Eye (tissue), 1 donor: ENCODE measurements around the gene GATA5.
A peak's percentile ranks its signal among the peaks of the same experiment; 100 is the strongest.

Source experiments
- DNase-seq: peaks from one replicate; pipeline ENCODE4 v3.0.0-alpha.2; 2015

Gene GATA5, protein sequence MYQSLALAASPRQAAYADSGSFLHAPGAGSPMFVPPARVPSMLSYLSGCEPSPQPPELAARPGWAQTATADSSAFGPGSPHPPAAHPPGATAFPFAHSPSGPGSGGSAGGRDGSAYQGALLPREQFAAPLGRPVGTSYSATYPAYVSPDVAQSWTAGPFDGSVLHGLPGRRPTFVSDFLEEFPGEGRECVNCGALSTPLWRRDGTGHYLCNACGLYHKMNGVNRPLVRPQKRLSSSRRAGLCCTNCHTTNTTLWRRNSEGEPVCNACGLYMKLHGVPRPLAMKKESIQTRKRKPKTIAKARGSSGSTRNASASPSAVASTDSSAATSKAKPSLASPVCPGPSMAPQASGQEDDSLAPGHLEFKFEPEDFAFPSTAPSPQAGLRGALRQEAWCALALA

DNA sequence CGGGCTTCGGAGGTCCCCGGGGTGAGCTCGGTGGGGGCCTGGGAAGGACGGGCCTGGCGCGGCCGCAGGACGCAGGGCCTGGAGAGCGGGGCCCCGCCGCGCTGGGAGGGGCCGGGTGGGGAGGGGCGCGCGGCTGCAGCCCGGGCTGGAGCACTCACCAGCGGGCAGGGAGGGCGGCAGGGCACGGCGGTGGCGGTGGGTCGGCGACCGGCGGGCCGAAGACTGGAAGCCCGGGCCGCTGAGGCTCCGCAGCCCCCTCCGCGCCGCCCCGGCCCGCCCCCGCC, at the start of gene GATA5:
GATA5 (minus strand) TSS at position 224 of the 284 bp plus-strand sequence. CDS start 474 bp downstream, outside the sequence.
- no peak for DNase-seq

DNA sequence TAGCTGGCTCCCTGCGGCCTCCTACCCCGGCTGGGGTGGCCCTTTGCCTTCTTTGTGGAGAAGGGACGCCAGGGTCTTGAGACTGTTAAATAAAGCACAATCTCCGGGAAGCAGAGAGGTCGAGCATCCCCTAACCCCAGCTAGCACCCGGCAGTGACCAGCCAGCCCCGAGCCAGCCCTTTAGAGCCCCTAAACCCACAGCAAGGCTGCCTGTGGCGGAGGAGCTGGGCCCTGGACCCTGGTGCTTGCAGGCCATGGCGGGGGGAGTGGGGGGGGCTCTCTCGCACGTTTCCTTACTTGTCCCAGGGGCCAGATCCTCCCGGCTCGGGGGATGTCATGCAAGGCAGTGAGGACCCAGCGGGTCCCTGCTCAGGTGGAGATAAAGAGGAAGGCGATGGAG, 49.2 kb upstream of the GATA5 start:
- DNase-seq = no peak

DNA sequence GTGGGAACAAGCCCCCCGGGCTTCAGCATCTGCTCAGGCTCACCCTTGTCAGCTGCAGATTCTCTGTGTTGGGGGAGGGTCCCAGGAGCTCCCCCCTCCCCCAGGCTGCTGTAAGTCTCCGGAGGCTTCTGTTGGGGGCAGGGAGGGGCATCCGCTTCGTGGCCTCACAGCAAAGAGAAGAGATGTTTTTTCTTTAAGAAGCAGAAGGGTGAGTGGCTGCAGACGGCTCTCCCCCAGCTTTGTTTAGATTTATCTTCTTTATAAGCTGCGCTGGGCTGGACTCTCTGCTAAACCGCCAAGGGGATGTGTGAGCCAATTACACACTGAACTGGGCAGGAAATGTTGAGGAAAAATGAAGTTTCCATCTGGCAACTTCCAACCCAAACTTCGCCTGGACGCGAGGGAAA, 48.7 kb upstream of the GATA5 start:
- peak; percentile 47 for DNase-seq

DNA sequence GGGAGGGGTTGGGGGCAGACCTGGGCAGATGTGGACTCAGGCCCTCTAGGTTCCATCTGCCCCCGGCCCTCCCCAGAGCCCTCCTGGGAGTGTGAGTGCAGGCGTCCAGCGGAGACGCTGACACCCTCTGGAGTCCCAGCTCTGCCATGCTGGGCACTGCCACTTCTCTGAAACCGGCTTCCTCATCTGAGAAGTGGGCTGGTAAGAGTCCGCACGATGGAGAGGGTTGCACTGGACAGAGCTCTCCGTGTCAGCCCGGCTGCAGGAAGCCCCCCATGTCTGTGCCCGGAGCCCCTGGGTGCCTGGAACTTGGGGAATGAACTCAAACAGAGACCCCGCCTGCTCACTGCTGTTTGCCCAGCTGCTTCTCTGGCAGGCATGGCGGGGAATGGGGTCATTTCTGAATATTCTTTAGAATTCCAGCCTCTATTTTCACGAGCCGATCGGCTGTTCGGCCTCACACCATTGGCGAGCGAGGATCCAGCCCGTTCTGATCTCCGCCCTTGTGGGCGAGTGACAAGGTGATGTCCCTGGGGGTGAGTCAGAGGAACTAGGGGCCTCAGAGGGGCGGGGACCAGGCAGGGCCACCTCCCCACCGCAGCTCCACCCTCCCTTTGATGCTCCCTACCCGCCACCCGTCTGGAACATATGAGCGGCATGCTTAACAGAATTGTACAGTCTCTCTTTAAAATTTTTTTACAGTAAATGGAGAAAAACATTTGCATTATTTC, 47.8 kb upstream of the GATA5 start:
- no peak for DNase-seq

DNA sequence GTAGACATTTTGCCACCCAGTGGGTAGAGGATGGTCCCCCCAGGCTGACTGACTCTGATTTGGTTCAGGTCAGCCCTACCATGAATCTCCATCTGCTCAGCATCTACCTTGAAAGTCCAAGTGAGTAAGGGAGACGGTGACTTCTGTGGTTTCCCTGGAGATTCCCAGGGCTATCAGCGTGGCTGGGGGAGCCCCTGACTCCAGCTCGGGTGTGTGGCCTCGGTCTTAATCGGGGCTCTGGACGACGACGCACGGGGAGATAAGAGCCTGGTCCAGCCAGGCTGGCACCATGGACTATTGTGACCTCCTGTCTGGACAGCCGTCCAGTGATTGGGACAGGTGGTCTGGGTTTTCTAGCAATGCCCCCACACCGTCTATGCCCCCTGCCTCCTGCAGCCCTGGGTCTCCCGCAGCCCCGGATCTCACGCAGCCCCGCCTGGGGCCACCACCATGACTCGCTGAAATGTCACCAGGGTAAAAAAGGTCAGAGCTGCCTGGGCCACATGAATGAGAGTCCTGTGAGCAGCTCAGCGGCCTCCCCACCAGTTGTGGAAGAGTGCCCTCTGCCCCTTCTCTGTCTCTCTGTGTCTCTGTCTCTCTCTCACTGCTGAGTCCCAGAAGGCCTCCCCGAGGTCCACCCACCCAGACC, 47.1 kb upstream of the GATA5 start:
- no peak for DNase-seq

DNA sequence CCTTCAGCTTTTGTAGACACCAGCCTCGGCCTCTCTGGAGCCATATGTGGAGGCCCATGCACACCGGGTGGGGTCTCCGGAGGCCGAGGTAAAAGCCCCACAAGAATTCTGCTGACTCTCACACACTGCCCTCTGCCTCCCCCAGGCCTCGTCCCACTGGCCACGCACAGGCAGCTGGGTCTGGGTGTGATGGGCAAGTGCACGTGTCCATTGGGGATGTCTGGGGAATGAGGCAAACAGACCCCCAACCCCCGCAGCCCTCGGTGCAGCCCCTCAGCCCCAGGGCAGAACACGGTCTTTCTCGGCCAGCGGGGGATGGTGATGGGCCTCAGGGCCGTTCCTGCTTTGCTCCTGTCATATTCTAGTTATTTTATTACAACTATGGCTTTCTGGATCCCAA, 44.0 kb upstream of the GATA5 start:
- DNase-seq = no peak

DNA sequence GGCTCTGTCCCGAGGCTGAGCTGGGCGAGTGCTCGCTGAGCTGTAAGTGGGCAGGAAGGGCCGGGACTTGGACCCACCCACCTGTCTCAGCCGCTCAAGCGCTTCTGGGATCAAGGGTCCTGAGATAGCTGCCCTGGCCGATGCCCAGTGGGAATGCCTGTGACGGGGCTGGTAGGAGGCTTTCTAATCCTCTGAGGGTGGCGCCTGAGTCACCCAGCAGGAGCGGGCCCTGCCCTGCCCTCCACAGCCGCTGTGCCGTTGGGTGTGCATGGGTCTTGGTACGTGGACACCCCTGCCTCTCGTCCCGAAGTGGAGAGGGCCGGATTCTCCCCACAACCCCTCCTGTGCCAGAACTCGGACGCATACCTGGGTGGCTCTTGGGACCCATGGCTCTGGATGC, 43.1 kb upstream of the GATA5 start:
- DNase-seq = no peak

DNA sequence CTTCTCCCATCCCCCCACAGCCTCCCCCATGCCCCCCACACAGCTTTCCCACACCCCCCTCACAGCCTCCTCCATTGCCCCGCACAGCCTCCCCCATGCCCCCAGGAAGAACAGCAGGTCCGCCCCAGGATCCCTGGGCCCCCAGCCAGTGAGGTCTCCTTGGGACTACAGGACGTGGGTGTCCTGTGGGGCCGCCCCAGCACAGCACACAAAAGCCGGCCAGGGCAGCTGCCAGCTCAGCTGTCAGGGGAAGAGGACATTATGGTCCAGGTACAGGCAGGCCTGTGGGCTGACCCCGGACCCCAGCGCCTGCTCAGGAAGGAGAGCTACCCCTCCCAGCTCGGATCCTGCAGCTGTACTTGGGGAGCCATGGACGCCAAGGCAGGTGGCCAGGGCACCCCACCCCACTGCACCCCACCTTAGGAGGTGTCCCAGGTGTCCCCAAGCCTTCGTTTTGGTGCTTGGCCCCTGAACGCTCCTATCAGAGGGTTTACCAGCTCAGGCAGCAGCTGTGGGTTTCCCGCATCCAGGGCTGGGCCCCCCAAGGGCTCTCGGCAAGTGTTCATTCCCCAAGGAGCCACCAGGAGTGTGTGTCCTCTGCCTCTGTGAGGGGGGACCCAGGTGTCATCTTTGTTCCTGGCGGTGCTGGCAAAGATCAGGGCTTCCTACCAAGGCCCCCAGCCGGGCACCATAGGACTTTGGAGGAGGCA, 42.3 kb upstream of the GATA5 start:
- DNase-seq = no peak

DNA sequence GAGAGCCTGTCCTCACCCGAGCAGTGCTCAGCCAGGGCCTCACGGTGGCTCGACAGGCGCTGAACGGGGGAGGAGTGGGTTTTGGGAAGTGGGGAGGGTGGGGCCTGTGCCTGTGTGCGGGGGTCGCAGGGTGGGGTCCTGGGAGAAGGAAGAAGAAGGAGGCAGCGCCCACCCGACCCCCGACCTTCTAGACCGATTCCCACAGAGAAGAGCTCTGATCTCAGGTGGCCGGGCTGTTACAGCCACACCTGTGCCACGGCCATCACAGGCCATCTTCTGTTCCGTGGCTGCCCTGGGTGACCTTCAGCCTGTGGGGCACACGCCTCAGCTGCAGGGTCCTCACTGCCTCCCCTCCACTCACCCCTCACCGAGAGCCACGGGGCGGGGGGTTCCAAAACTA, 41.4 kb upstream of the GATA5 start:
- DNase-seq = no peak

DNA sequence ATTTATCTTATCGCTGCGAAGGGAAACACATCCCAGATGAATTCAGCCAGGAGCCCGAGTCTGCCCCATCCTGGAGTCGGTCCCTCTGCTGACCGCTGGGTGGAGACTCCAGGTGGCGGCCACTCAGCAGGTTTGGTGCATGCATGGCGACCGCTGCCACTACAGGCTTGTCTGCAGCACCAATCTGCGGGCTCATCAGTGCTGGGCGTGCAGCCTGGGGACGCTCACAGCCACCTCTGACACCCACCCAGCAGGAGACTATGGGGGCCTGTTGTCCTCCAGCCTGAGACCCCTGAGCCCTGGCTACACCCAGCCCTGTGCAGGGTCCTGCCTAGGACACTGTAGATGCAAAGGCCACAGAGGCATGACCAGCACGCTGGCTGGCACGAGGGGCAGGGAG, 40.5 kb upstream of the GATA5 start:
- no peak for DNase-seq

DNA sequence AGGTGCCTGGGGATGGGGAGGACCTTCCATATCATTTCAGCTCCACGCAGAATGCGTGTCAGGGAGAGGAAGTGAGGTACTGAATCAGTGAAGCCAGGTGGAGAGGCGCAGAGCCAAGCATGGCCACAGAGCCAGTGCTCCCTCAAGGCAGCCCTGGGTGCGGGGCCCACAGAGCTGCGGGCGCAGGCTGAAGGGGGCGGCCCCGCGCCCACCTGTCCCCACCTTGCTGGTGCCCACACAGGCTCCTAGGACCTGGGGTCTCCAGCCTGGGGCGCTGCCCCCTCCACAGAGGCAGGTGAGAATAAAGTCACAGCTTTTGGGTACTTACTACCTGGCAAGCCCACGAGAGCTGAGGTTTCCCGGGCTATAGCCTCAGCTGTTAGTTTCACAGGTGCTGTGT, 40.0 kb upstream of the GATA5 start:
- no peak for DNase-seq

DNA sequence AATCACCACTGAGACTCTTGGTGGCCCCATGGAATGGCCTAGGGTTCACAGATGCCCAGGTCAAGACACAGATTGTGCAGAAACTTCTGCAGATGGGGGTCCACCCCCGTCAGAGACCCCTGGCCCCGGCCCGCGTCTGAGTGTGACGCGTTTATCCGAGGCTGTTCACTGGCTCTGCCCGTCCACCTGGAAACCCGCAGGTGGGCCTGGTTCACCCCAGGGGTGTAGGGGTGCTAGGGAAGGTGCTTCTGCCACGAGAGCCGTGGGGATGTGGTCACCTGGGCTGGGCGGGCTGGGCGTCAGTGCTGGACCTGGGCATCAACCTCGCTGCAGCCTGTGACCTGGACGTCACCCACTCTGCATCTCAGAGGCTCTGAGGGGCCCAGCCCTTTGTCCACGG, 39.5 kb upstream of the GATA5 start:
- DNase-seq = no peak

DNA sequence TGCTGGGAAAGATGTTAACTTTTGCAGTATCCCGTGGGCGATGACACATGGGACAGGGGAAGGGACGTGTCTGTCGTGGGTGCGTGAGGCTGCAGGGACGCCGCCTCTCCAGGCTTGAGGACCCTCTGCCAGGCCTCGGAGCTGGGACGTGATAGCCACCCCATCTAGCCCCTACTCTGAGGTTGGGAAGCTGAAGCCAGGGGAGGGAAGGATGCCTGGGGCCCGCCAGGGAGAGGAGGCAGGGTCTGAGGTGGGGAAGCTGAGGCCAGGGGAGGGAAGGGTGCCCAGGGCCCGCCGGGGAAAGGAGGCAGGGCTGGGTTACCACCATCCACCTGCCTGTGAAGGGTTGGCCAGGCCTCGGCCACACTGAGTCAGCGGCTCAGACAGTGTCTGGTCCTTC, 38.2 kb upstream of the GATA5 start:
- DNase-seq = no peak

DNA sequence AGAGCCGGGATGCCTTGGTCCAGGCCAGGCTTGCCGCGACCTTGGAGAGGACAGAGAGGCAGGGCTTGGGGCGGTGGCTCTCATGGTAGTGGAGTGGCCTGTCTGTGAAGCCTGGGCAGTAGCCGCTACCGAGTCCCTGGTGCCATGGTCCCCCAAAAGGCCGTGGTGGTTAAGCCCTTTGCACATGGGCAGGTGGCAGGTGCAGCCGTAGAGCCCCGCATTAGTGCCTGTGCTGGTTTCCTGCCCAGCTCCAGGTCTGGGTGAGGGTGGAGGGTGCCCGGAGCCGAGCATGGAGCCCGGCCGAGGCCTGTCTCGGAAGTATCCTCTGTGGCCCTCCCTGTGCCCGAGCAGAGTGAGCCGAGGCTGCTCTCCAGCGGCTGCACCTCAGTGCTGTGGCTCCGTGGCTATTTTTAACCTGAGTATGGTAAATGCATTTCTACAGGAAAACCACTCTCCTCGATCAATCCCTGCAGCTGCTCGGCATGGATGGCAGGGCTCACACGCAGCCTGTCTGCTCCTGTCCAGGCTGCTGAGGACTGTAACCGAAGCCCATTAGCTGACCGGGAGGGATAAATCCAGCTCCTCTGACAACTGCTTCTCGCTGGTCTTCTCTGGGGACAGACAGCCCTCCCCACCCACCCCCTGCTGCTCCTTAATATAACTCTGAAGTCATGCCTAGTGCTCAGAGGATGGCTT, 36.3 kb upstream of the GATA5 start:
- DNase-seq = peak; percentile 84

DNA sequence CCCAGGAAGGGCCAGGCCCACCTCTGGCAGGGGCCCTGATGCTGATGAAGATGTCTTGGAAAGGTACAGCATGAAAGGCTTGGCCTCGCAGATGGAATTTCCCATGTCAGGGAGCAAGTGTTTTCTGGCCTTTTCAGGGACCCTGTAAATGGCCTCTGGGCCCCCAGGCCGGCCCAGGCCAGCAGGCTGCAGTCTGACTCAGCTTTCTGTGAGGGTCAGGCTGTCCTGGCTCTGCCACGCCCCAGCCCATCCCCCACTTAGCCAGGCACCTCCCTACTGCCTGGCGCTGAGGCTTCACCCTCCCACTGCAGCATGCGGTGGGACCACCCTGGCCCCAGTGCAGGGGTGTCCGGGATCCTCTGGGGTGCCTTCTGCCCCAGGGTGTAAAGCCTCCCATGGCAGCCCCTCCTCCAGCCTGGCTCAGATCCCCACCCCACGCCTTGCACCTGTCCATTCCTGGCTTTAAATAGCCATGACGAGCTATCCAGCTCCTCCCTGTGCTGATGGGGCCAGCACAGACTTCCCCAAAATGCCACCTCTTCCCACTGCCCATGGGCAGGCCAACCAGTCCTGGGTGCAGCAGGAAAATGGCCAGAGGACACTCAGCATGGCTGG, 35.6 kb upstream of the GATA5 start:
- no peak for DNase-seq

DNA sequence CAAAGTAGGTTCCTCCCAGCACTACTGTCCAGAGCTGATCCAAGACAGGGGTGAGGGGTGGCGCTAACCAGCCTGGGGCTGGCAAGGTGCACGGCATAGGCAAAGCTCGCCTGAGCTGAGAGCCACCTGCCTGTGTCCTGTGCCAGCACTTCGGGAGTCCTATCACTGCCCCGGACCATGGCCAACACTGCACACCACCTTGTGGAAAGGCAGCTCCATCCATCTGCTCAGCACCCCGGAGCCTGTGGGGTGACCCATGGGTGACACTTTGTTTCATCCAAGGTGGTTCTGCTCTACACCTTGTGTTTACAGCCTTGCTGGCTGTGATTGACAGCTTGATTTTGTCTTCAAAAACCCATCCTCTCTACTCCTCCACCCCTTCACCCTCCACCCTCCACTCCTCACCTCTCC, 32.9 kb upstream of the GATA5 start:
- no peak for DNase-seq

DNA sequence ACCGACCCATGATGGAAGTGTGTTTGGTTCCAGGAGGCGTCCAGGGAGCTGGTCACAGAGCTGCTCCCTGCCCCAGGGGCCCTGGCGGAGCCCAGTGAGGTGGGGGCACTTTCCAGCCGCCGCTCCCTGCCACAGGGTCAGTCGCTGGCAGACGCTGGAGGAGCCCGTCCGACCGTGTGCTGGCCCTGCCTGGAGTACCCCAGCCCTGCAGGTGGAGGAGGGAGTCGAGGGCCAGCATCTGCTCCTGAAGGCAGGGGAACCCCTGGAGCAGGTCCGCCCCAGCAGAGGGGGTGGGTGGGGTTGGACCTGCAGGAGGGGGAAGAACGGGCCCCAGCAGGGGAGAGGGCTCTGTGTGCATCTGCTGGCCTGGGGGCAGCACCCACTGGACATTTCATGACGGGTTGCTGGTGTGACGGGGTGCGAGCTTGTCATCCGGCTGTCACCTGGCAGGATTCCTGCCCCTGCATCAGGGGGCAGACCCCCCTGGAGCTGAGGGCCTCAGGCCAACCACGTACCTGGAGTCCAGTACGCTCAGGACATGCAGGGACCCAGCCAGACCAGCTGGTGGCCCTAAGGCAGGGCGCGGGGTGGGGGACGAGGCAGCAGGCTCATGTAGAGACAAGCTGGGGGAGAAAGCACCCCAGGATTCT, 32.3 kb upstream of the GATA5 start:
- no peak for DNase-seq

DNA sequence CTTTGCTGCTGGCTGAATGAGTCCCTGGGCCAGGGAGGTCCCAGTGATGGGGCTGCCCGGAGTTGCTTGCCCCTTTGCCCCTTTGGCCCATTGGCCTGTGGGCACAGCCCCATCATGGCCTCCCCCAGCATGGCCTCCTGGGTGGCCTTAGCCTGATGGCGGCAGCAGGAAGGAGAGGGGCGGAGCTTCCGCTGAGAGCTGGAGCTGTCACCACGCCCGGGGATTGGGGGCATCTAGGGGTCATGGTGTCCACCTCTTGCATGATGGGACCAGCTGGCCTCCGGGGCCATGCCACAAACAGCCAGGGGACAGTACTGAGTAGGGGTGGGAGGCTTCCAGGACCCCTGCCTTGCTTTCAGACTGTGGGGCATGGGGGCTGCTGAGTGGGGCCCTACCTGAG, 31.5 kb upstream of the GATA5 start:
- DNase-seq = peak; percentile 75

DNA sequence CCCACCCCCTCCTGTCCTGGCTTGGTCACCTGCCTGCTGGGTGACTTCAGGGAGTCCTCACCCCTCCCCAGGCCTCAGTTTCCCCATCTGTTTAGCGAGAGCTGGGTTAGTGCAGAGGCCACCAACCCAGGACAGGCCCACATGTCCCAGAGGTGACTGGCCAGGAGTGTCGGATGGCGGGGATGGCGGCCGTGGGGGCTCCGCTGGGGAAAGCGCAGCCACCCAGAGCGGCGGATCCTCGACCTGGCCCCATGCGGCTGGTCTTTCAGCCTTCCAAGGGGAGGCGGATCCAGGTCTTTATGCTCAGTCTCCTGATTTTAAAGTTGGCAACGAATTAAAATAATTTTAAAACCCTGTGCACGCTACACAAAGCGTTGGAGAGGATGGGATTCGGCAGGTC, 31.0 kb upstream of the GATA5 start:
- DNase-seq = no peak

DNA sequence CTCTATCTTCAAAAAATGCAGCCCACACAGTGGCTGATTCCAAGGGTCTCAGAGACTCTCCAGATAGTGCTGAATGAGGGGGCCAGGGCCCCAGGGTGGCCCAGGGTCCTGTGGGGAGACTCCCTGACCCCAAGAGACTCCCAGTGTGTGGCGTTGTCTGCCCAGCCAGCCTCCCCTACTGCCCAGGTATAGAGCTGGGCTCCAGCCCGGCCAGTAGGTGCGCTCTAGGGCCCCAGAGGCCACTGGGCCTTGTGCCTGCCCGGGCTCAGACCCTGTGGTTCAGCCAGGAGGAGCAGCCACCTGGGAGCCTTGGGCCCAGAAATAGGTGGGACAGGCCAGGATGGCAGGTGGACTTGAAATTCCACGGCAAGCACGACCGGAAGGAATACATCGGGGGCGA, 30.3 kb upstream of the GATA5 start:
- no peak for DNase-seq

DNA sequence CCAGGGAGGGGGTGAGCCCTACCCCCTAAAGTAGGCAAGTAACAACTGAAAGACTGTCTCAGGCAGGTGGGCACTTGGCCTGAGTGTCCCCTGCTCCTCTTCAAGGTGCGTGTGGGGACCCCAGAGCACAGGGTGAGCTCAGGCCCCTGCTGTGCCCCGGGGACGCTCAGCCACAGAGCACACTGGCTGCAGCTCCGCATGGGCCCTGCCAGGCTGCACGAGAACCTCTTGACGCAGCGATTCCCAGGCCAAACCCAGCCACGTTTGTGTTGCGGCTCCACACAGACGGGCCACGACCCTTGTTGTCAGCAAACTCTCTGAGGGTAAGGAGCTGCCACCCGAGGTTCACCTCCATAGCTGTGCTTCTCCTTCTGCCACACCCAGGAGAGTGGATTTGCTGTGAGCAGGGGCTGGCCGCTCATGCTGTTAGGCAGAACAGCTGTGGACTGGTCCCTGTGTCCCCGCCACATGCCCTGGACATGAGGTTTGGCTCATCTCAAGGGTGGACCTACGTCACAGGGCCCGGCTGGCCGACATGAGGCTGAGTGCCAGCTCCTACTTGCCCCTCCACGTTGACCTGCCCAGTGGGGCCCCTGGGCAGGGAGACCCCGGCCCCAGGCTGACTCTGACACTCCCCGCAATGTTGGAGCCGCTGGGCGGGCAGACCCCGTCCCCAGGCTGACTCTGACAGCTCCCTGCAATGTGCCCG, 29.7 kb upstream of the GATA5 start:
- DNase-seq = no peak
